Stromal cell of bone marrow (primary cell): ENCODE results near the gene SH2D2A.

Experiments used
- DNase-seq: peaks from one replicate; pipeline ENCODE4 v3.0.0-alpha.2; 2012; ENCODE audit warnings: low read depth

The SH2D2A gene

GRCh38 chr1:156816561-156817328 is at the start of gene SH2D2A:
TSS of gene SH2D2A (minus strand) at chr1:156816848. CDS start at chr1:156816708, 140 bp downstream.
- DNase-seq = no peak

GRCh38 chr1:156865865-156866248 is 49.2 kb upstream of the SH2D2A start:
- no peak for DNase-seq

- no peak for DNase-seq
These were observed 48.6 kb upstream of the SH2D2A start for GRCh38 chr1:156865258-156865657.

- DNase-seq = no peak
These were observed 48.1 kb upstream of the SH2D2A start for GRCh38 chr1:156864796-156865195.

- no peak for DNase-seq
These were observed 47.0 kb upstream of the SH2D2A start for GRCh38 chr1:156863631-156864030.

GRCh38 chr1:156862997-156863599 is 46.5 kb upstream of the SH2D2A start:
- DNase-seq = no peak

GRCh38 chr1:156862584-156862983 is 45.9 kb upstream of the SH2D2A start:
- DNase-seq = no peak

GRCh38 chr1:156860628-156861423 is 44.2 kb upstream of the SH2D2A start, which contains the start of gene NTRK1:
TSS of gene NTRK1 (plus strand) at chr1:156860865. CDS start at chr1:156860935, 70 bp downstream.
- DNase-seq = no peak

GRCh38 chr1:156860113-156860627 is 43.5 kb upstream of the SH2D2A start:
- no peak for DNase-seq

- no peak for DNase-seq
These were observed 43.0 kb upstream of the SH2D2A start for GRCh38 chr1:156859523-156860112.

GRCh38 chr1:156858959-156859522 is 42.4 kb upstream of the SH2D2A start, which contains the start of gene INSRR:
TSS of gene INSRR (minus strand) at chr1:156859117. CDS start at chr1:156858621, 496 bp downstream.
- no peak for DNase-seq

GRCh38 chr1:156858555-156858956 is 41.9 kb upstream of the SH2D2A start:
- no peak for DNase-seq

- DNase-seq = no peak
These were observed 40.9 kb upstream of the SH2D2A start for GRCh38 chr1:156857532-156857931.

GRCh38 chr1:156856282-156856785 is 39.7 kb upstream of the SH2D2A start:
- DNase-seq = no peak

- DNase-seq = no peak
These were observed 38.0 kb upstream of the SH2D2A start for GRCh38 chr1:156854634-156855033.

- DNase-seq = no peak
These were observed 37.1 kb upstream of the SH2D2A start for GRCh38 chr1:156853761-156854160.

- no peak for DNase-seq
These were observed 35.8 kb upstream of the SH2D2A start for GRCh38 chr1:156852418-156852874.

GRCh38 chr1:156851779-156852417 is 35.2 kb upstream of the SH2D2A start:
- no peak for DNase-seq

- DNase-seq = no peak
These were observed 32.5 kb upstream of the SH2D2A start for GRCh38 chr1:156849151-156849496.

GRCh38 chr1:156848461-156849150 is 32.0 kb upstream of the SH2D2A start:
- no peak for DNase-seq
